Measurements from ENCODE around the gene CASP2. TPM values are rescaled to one million over a fixed set of nuclear protein-coding genes. Genes with fewer than 3 reads are reported as not detected.

The CASP2 gene
- total and polyA plus RNA-seq, 2 of the 13 experiments (the other 11 are each of a cell fraction or from before 2014, with no cell fraction given) = 10.2 to 13.7 TPM

DNA sequence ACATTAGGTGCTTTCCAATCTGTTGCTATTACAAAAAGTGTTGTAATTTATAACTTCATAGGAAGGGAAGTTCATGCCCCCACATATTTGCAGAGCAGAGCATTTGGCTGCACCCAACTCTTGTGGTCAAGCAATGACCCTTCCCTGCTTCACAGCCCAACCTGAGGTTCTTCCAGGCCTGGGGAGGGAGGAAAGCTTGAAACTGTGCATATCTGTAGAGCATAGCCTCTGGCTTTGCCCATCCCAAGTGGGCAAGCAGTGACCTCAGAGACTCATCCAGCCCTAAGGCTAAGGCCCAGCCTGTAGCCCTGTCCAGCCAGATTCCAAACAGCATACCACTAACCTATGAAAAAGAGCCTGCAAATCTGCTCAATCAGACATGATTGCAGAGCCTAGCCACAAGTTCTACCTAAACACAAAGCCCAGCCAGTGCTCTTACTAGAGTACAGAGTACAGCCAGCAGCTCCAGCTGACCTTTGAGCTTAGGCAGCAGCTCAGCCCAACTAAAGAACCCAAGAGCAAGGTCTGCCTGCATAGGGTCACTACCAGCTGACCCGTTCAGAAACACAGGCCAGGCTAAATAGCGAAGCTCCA is 39.3 kb upstream of the CASP2 start (continued):
- no peak for TF ChIP-seq KDM5B (CRISPR knock-in tag; IDR thresholded peaks at IDR 0.05; ENCODE audit: borderline replicate concordance)
- no peak; the same call in 1 of the 2 replicates for TF ChIP-seq TARDBP (CRISPR knock-in tag; IDR thresholded peaks at IDR 0.05)
- TF ChIP-seq ZNF720 (CRISPR knock-in tag; IDR thresholded peaks at IDR 0.05) = no peak
- TF ChIP-seq NR3C1 (CRISPR knock-in tag; IDR thresholded peaks at IDR 0.05) = no peak
- TF ChIP-seq, protein P1, sequence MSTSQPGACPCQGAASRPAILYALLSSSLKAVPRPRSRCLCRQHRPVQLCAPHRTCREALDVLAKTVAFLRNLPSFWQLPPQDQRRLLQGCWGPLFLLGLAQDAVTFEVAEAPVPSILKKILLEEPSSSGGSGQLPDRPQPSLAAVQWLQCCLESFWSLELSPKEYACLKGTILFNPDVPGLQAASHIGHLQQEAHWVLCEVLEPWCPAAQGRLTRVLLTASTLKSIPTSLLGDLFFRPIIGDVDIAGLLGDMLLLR (CRISPR knock-in tag; IDR thresholded peaks at IDR 0.05) = no peak
- TF ChIP-seq GTF3A (CRISPR knock-in tag; conservative IDR thresholded peaks at IDR 0.05) = no peak
- no peak for TF ChIP-seq ZNF207 (IDR thresholded peaks at IDR 0.05; ENCODE audit: borderline replicate concordance)
- TF ChIP-seq ATM (IDR thresholded peaks at IDR 0.05; ENCODE audit: borderline replicate concordance) = no peak
- no peak for TF ChIP-seq ASH2L (IDR thresholded peaks at IDR 0.05; ENCODE audit: insufficient read length, low read depth, low read length)
- TF ChIP-seq, protein P2, sequence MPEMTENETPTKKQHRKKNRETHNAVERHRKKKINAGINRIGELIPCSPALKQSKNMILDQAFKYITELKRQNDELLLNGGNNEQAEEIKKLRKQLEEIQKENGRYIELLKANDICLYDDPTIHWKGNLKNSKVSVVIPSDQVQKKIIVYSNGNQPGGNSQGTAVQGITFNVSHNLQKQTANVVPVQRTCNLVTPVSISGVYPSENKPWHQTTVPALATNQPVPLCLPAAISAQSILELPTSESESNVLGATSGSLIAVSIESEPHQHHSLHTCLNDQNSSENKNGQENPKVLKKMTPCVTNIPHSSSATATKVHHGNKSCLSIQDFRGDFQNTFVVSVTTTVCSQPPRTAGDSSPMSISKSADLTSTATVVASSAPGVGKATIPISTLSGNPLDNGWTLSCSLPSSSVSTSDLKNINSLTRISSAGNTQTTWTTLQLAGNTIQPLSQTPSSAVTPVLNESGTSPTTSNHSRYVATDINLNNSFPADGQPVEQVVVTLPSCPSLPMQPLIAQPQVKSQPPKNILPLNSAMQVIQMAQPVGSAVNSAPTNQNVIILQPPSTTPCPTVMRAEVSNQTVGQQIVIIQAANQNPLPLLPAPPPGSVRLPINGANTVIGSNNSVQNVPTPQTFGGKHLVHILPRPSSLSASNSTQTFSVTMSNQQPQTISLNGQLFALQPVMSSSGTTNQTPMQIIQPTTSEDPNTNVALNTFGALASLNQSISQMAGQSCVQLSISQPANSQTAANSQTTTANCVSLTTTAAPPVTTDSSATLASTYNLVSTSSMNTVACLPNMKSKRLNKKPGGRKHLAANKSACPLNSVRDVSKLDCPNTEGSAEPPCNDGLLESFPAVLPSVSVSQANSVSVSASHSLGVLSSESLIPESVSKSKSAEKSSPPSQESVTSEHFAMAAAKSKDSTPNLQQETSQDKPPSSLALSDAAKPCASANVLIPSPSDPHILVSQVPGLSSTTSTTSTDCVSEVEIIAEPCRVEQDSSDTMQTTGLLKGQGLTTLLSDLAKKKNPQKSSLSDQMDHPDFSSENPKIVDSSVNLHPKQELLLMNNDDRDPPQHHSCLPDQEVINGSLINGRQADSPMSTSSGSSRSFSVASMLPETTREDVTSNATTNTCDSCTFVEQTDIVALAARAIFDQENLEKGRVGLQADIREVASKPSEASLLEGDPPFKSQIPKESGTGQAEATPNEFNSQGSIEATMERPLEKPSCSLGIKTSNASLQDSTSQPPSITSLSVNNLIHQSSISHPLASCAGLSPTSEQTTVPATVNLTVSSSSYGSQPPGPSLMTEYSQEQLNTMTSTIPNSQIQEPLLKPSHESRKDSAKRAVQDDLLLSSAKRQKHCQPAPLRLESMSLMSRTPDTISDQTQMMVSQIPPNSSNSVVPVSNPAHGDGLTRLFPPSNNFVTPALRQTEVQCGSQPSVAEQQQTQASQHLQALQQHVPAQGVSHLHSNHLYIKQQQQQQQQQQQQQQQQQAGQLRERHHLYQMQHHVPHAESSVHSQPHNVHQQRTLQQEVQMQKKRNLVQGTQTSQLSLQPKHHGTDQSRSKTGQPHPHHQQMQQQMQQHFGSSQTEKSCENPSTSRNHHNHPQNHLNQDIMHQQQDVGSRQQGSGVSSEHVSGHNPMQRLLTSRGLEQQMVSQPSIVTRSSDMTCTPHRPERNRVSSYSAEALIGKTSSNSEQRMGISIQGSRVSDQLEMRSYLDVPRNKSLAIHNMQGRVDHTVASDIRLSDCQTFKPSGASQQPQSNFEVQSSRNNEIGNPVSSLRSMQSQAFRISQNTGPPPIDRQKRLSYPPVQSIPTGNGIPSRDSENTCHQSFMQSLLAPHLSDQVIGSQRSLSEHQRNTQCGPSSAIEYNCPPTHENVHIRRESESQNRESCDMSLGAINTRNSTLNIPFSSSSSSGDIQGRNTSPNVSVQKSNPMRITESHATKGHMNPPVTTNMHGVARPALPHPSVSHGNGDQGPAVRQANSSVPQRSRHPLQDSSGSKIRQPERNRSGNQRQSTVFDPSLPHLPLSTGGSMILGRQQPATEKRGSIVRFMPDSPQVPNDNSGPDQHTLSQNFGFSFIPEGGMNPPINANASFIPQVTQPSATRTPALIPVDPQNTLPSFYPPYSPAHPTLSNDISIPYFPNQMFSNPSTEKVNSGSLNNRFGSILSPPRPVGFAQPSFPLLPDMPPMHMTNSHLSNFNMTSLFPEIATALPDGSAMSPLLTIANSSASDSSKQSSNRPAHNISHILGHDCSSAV (CRISPR knock-in tag; IDR thresholded peaks at IDR 0.05; ENCODE audit: borderline replicate concordance) = no peak
- TF ChIP-seq, protein P3, sequence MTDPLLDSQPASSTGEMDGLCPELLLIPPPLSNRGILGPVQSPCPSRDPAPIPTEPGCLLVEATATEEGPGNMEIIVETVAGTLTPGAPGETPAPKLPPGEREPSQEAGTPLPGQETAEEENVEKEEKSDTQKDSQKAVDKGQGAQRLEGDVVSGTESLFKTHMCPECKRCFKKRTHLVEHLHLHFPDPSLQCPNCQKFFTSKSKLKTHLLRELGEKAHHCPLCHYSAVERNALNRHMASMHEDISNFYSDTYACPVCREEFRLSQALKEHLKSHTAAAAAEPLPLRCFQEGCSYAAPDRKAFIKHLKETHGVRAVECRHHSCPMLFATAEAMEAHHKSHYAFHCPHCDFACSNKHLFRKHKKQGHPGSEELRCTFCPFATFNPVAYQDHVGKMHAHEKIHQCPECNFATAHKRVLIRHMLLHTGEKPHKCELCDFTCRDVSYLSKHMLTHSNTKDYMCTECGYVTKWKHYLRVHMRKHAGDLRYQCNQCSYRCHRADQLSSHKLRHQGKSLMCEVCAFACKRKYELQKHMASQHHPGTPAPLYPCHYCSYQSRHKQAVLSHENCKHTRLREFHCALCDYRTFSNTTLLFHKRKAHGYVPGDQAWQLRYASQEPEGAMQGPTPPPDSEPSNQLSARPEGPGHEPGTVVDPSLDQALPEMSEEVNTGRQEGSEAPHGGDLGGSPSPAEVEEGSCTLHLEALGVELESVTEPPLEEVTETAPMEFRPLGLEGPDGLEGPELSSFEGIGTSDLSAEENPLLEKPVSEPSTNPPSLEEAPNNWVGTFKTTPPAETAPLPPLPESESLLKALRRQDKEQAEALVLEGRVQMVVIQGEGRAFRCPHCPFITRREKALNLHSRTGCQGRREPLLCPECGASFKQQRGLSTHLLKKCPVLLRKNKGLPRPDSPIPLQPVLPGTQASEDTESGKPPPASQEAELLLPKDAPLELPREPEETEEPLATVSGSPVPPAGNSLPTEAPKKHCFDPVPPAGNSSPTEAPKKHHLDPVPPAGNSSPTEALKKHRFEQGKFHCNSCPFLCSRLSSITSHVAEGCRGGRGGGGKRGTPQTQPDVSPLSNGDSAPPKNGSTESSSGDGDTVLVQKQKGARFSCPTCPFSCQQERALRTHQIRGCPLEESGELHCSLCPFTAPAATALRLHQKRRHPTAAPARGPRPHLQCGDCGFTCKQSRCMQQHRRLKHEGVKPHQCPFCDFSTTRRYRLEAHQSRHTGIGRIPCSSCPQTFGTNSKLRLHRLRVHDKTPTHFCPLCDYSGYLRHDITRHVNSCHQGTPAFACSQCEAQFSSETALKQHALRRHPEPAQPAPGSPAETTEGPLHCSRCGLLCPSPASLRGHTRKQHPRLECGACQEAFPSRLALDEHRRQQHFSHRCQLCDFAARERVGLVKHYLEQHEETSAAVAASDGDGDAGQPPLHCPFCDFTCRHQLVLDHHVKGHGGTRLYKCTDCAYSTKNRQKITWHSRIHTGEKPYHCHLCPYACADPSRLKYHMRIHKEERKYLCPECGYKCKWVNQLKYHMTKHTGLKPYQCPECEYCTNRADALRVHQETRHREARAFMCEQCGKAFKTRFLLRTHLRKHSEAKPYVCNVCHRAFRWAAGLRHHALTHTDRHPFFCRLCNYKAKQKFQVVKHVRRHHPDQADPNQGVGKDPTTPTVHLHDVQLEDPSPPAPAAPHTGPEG (CRISPR knock-in tag; IDR thresholded peaks at IDR 0.05) = no peak
- TF ChIP-seq MED8 (CRISPR knock-in tag; IDR thresholded peaks at IDR 0.05; ENCODE audit: insufficient replicate concordance) = no peak
- TF ChIP-seq NFE2L1 (CRISPR knock-in tag; IDR thresholded peaks at IDR 0.05; ENCODE audit: borderline replicate concordance) = no peak
- TF ChIP-seq EEA1 (CRISPR knock-in tag; IDR thresholded peaks at IDR 0.05; ENCODE audit: borderline replicate concordance) = no peak
- TF ChIP-seq CCDC6 (CRISPR knock-in tag; IDR thresholded peaks at IDR 0.05) = no peak
